Spleen (tissue), 11 donors: ENCODE measurements around the gene MYT1. TPM values are rescaled to one million over a fixed set of nuclear protein-coding genes. Genes with fewer than 3 reads are reported as not detected.

Experiments used
- DNase-seq: peaks from one replicate; pipeline ENCODE4 v3.0.0-alpha.2; 2020
- H3K27ac ChIP-seq, 8 donors: fragments of 200-600 bp; sonication (generic) in 7 of 8; 1 replicate in 4 of 8; 2 replicates in 4 of 8; pipeline versions ENCODE4 v1.5.0 to v1.8.0; 2016 to 2021; ENCODE audit warnings: inconsistent platforms in 4 of 8, mild to moderate bottlenecking in 4 of 8, moderate library complexity in 1 of 8
- H3K27me3 ChIP-seq, 7 donors: fragments of 200-600 bp; sonication (generic) in 6 of 7; replicated peaks in 1 of 7; 1 replicate in 4 of 7; 2 replicates in 3 of 7; pipeline versions ENCODE4 v1.5.0 to v1.8.0; 2016 to 2021; ENCODE audit warnings: inconsistent platforms in 3 of 7, mild to moderate bottlenecking in 1 of 7
- H3K36me3 ChIP-seq, 6 donors: fragments of 200-600 bp; sonication (generic) in 5 of 6; 1 replicate in 4 of 6; 2 replicates in 2 of 6; pipeline versions ENCODE4 v1.5.0 to v1.8.0; 2016 to 2021; ENCODE audit warnings: inconsistent platforms in 2 of 6
- H3K4me1 ChIP-seq, 6 donors: fragments of 200-600 bp; sonication (generic) in 5 of 6; 1 replicate in 3 of 6; 2 replicates in 3 of 6; pipeline versions ENCODE4 v1.5.0 to v1.8.0; 2016 to 2021; ENCODE audit warnings: inconsistent platforms in 3 of 6
- H3K4me3 ChIP-seq, 8 donors: fragments of 200-600 bp; sonication (generic) in 7 of 8; 1 replicate in 4 of 8; 2 replicates in 4 of 8; pipeline versions ENCODE4 v1.5.0 to v1.8.0; 2016 to 2021; ENCODE audit warnings: inconsistent platforms in 4 of 8, mild to moderate bottlenecking in 4 of 8, moderate library complexity in 2 of 8
- H3K9me3 ChIP-seq, 8 donors: fragments of 200-600 bp; sonication (generic) in 7 of 8; 1 replicate in 4 of 8; 2 replicates in 4 of 8; pipeline versions ENCODE4 v1.5.0 to v1.8.0; 2016 to 2021; ENCODE audit warnings: inconsistent platforms in 4 of 8
- CTCF ChIP-seq, 11 experiments: fragments of 200-600 bp in 7 of 11; fragments of 450-650 bp in 4 of 11; sonication (generic) in 4 of 11; IDR thresholded peaks in 8 of 11; conservative IDR thresholded peaks in 3 of 11; 1 replicate in 7 of 11; 2 replicates in 4 of 11; pipeline versions ENCODE4 v1.4.0 to v1.8.0; 2016 to 2021; ENCODE audit warnings: antibody characterized with exemption in 11 of 11, inconsistent platforms in 4 of 11, mild to moderate bottlenecking in 1 of 11
- POLR2A ChIP-seq, 3 donors: fragments of 450-650 bp; IDR thresholded peaks; one replicate each; pipeline ENCODE4 v1.5.1; 2017; ENCODE audit warnings: antibody characterized with exemption in 3 of 3, mild to moderate bottlenecking in 1 of 3
- POLR2AphosphoS5 ChIP-seq, 3 donors: sonication (generic); formaldehyde crosslinking; IDR thresholded peaks; one replicate each; pipeline ENCODE4 v1.5.1; 2017; ENCODE audit warnings: antibody characterized with exemption in 3 of 3
- WGBS, 5 donors: extraction: QIAGEN DNeasy Blood & Tissue Kit in 3 of 5; methylation state at CpG; one replicate each; pipeline versions ENCODE4 v1.1.5 to v1.1.7; 2013 to 2018; 5-methylcytosine and 5-hydroxymethylcytosine counted together
- intact Hi-C: fragments of 100-400 bp; cut with DNase I; formaldehyde crosslinking; loops from one replicate; pipeline ENCODE4 v1.15.0; 2023; ENCODE audit warnings: low total_unique reads
- polyA plus RNA-seq, 3 donors: library from polyadenylated mRNA; stranded (reverse); fragments of 200-250 nt; gene quantifications; one replicate each; pipeline ENCODE4 v1.2.1, GENCODE V29; 2013
- total RNA-seq, 7 donors: library from RNA; depleted of rRNA in 3 of 7; stranded (reverse); fragments of >200 nt in 3 of 7; fragmentation: NEBNext Ultra II Directional in 4 of 7; extraction: Animal tissue kit (Norgen Biotek cat#: 25700) in 4 of 7; gene quantifications; one replicate each; pipeline versions ENCODE4 v1.1.0 to v1.2.1, GENCODE V29; 2016 to 2021
- donor health status: healthy with polysubstance abuse.
- donor health status: DM: no; HTN: no; CAD: no; lungs with moderate emphysema.
- donor health status: DM: no; HTN: no; CAD: no.
- donor health status: Bipolar disorder and iron deficiency.
- donor health status: healthy.
- donor health status: DM: no; HTN: no; CAD: no.
- donor health status: DM: yes; HTN: yes; CAD: no.

Gene MYT1
- total and polyA plus RNA-seq, 10 donors, result 0.08 to 2.2 (median 0.60) TPM; not detected in 3

GRCh38 chr20:64153410-64153809, 10.8 kb upstream of the MYT1 start:
- Histone ChIP-seq H3K4me1 (peaks cover 0 to 22% (median 7%) of the 10 kb centered on the region in 6 donors), H3K9me3 (no peaks in the 10 kb centered on the region), H3K4me3 (no peak overlapping the region), H3K27ac (no peak overlapping the region), H3K27me3 (peaks cover 0 to 9% (median 0%) of the 10 kb centered on the region in 7 donors), H3K36me3 (no peaks in the 10 kb centered on the region)
- DNase-seq, result no peak
- TF ChIP-seq POLR2AphosphoS5 (IDR thresholded peaks at IDR 0.05) (no peak), POLR2A (IDR thresholded peaks at IDR 0.05) (no peak), CTCF (IDR thresholded peaks at IDR 0.05 in 8 of 11, conservative IDR thresholded peaks at IDR 0.05 in 3 of 11) (no peak)
- intact Hi-C loops, result no loop called here
- 74 to 96% (median 86%) methylated on average over 2 of the region's 2 CpGs for WGBS, 5 donors

- no peaks in the 10 kb centered on the region for H3K36me3 ChIP-seq
- H3K27ac ChIP-seq, result no peak overlapping the region
- WGBS, 5 donors, result 86 to 92% (median 89%) methylated on average over 6 to 20 of the region's 20 CpGs
- intact Hi-C loops, result no loop called here
- peaks cover 0 to 22% (median 7%) of the 10 kb centered on the region in 6 donors for H3K4me1 ChIP-seq
- H3K27me3 ChIP-seq, result peaks cover 0 to 13% (median 0%) of the 10 kb centered on the region in 7 donors
- H3K9me3 ChIP-seq, result no peaks in the 10 kb centered on the region
- H3K4me3 ChIP-seq, result no peak overlapping the region
- no peak for TF ChIP-seq POLR2AphosphoS5 (IDR thresholded peaks at IDR 0.05)
- TF ChIP-seq CTCF (IDR thresholded peaks at IDR 0.05 in 8 of 11, conservative IDR thresholded peaks at IDR 0.05 in 3 of 11), result no peak
- no peak for TF ChIP-seq POLR2A (IDR thresholded peaks at IDR 0.05)
- no peak for DNase-seq
Measured at GRCh38 chr20:64153861-64154589, 10.2 kb upstream of the MYT1 start.

- peaks cover 0 to 20% (median 5%) of the 10 kb centered on the region in 7 donors for H3K27me3 ChIP-seq
- intact Hi-C loops, result no loop called here
- no peak for DNase-seq
- TF ChIP-seq CTCF (IDR thresholded peaks at IDR 0.05 in 8 of 11, conservative IDR thresholded peaks at IDR 0.05 in 3 of 11) (no peak), POLR2AphosphoS5 (IDR thresholded peaks at IDR 0.05) (no peak), POLR2A (IDR thresholded peaks at IDR 0.05) (no peak)
- 77 to 82% (median 80%) methylated on average over 4 to 9 of the region's 9 CpGs for whole genome bisulfite sequencing, 5 donors
- H3K4me3 ChIP-seq, result no peak overlapping the region
- peaks cover 0 to 22% (median 7%) of the 10 kb centered on the region in 6 donors for H3K4me1 ChIP-seq
- H3K9me3 ChIP-seq, result no peaks in the 10 kb centered on the region
- no peak overlapping the region for H3K27ac ChIP-seq
- no peaks in the 10 kb centered on the region for H3K36me3 ChIP-seq
Measured at GRCh38 chr20:64154590-64155257, 9.5 kb upstream of the MYT1 start.
